Prostate gland (tissue), 2 donors: ENCODE data around the gene HEBP2. TPM values are rescaled to one million over a fixed set of nuclear protein-coding genes. Genes with fewer than 3 reads are reported as not detected.

Source experiments
- DNase-seq: peaks from one replicate; pipeline ENCODE4 v3.0.0-alpha.2; 2019; ENCODE audit warnings: low spot score
- H3K27ac ChIP-seq, 2 donors: fragments of 200-600 bp; sonication (generic); 2 replicates each; pipeline ENCODE4 v1.5.1; 2017 to 2019
- H3K27me3 ChIP-seq: fragments of 200-600 bp; sonication (generic); replicated peaks from 2 replicates; pipeline ENCODE4 v1.5.1; 2019; ENCODE audit not compliant: insufficient read depth
- H3K36me3 ChIP-seq, 2 donors: fragments of 200-600 bp; sonication (generic); 1 replicate in 1 of 2; 2 replicates in 1 of 2; pipeline versions ENCODE4 v1.5.1 to v1.8.1; 2017 to 2019
- H3K4me1 ChIP-seq: fragments of 200-600 bp; sonication (generic); replicated peaks from 2 replicates; pipeline ENCODE4 v1.5.1; 2019
- H3K4me3 ChIP-seq, 2 donors: fragments of 200-600 bp; sonication (generic); 2 replicates each; pipeline ENCODE4 v1.5.1; 2017 to 2019
- H3K9me3 ChIP-seq: fragments of 200-600 bp; sonication (generic); 2 replicates; pipeline ENCODE4 v1.5.1; 2017
- POLR2A ChIP-seq: fragments of 450-650 bp; IDR thresholded peaks from one replicate; pipeline ENCODE4 v1.6.1; 2016; ENCODE audit warnings: antibody characterized with exemption, mild to moderate bottlenecking
- POLR2AphosphoS5 ChIP-seq: sonication (generic); formaldehyde crosslinking; IDR thresholded peaks from one replicate; pipeline ENCODE4 v1.6.1; 2017; ENCODE audit warnings: antibody characterized with exemption
- WGBS: methylation state at CpG from one replicate; pipeline ENCODE4 v1.1.5; 2018; 5-methylcytosine and 5-hydroxymethylcytosine counted together
- intact Hi-C: fragments of 100-400 bp; cut with DNase I; formaldehyde crosslinking; loops from one replicate; pipeline ENCODE4 v1.14.2; 2022
- total RNA-seq, 2 donors: library from RNA; depleted of rRNA; stranded (reverse); fragments of >200 nt; gene quantifications; one replicate each; pipeline ENCODE4 v1.1.0, GENCODE V29; 2016
- TF ChIP-seq, protein P1 (sequence below), 4 experiments: fragments of 200-600 bp in 2 of 4; fragments of 450-650 bp in 2 of 4; sonication (generic) in 2 of 4; IDR thresholded peaks; 1 replicate in 3 of 4; 2 replicates in 1 of 4; pipeline ENCODE4 v1.5.1; 2016 to 2019; ENCODE audit warnings: antibody characterized with exemption in 4 of 4, mild to moderate bottlenecking in 2 of 4, moderate library complexity in 2 of 4

Gene HEBP2
- total RNA-seq, 2 donors from 2014 or later, result 95.4 to 187 TPM

DNA sequence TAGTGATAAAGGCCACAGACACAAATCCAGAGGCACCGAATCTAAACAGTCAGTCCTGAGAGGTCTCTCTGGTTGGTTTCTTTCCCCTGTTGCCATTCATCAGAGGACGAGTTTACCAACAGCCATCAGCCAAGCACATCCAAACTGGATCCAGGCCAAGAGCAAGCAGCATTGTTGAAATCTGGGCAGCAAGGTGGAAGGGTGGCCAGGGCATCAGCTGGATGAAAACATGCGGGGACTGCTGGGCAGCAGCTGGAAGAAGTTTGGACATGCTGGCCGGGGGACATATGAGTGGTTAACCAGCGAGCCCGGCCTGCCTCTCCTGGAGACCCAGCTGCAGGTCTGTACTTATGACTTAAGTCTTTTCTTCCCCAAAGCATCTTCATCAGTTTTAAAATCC, 26.2 kb upstream of the HEBP2 start, which contains the start of gene SMIM28:
Gene SMIM28 (plus strand): TSS at position 62 of the 400 bp plus-strand sequence. CDS start 168 bp downstream, at position 230.
- TF ChIP-seq, protein P1, sequence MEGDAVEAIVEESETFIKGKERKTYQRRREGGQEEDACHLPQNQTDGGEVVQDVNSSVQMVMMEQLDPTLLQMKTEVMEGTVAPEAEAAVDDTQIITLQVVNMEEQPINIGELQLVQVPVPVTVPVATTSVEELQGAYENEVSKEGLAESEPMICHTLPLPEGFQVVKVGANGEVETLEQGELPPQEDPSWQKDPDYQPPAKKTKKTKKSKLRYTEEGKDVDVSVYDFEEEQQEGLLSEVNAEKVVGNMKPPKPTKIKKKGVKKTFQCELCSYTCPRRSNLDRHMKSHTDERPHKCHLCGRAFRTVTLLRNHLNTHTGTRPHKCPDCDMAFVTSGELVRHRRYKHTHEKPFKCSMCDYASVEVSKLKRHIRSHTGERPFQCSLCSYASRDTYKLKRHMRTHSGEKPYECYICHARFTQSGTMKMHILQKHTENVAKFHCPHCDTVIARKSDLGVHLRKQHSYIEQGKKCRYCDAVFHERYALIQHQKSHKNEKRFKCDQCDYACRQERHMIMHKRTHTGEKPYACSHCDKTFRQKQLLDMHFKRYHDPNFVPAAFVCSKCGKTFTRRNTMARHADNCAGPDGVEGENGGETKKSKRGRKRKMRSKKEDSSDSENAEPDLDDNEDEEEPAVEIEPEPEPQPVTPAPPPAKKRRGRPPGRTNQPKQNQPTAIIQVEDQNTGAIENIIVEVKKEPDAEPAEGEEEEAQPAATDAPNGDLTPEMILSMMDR (IDR thresholded peaks at IDR 0.05), result no peak
- TF ChIP-seq POLR2AphosphoS5 (no peak), POLR2A (no peak)
- WGBS, result 79% methylated on average over 6 of the region's 6 CpGs
- H3K36me3 ChIP-seq, result no peaks in the 10 kb centered on the region
- no peak for DNase-seq
- no peaks in the 10 kb centered on the region for H3K4me1 ChIP-seq
- intact Hi-C loops, result no loop called here
- no peak within 1 kb of the TSS for H3K27ac ChIP-seq
- H3K9me3 ChIP-seq, result no peaks in the 10 kb centered on the region
- no peaks in the 10 kb centered on the region for H3K27me3 ChIP-seq
- H3K4me3 ChIP-seq, result no peak within 1 kb of the TSS

DNA sequence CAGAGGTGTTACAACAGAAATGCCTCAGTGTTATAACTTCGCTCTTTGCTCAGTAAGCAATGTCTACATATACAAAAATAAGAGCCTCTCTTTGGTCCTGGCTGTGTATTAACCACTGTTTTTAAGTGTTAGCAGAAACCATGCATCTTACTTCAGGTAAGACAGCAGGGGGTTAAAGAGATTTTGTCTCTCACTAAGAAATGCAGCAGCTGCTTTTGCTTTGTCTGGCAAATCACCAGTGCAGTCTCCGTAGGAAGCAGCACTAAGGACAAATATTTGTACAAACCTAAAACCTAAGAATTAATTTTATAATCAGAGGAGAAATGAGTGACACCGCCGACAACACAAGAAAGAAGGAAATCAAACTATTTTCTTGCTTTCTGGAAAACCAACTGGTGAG, 25.6 kb upstream of the HEBP2 start:
- no peak for DNase-seq
- no peak for TF ChIP-seq POLR2AphosphoS5
- TF ChIP-seq, protein P1 (IDR thresholded peaks at IDR 0.05), result no peak
- TF ChIP-seq POLR2A, result no peak
- no peaks in the 10 kb centered on the region for H3K27me3 ChIP-seq
- no peak overlapping the region for H3K27ac ChIP-seq
- H3K4me3 ChIP-seq, result no peak overlapping the region
- H3K9me3 ChIP-seq, result no peaks in the 10 kb centered on the region
- 44% methylated on average over 4 of the region's 4 CpGs for WGBS
- H3K36me3 ChIP-seq, result no peaks in the 10 kb centered on the region
- intact Hi-C loops, result no loop called here
- no peaks in the 10 kb centered on the region for H3K4me1 ChIP-seq

DNA sequence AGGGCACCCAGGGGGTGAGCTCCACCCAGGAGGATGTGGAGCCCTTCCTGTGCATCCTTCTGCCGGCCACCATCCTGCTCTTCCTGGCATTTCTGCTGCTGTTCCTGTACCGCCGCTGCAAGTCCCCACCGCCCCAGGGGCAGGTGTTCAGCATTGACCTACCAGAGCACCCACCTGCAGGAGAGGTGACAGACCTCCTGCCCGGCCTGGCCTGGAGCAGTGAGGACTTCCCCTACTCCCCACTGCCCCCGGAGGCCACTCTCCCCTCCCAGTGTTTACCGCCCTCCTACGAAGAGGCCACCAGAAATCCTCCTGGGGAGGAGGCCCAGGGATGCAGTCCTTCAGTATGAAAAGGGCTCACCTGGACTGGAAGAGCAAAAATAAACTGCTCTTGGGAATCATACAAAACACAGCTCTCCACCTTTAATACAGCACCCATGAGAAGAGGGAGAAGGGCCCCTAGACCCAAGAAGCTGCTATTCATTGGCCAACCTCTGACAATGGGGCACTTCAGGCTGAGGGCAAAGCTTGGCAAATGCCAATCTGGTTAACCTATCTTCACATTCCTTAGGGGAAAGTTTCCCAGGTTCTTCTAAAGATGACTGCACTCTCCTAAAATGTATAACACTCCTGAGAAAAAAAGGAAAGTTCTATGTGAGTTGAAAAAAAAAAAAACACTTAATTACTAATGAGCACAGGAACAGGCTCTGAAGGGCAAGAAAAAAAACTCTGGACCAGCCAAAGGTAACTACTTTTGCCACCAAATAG, 21.3 kb upstream of the HEBP2 start:
- intact Hi-C loops, result no loop called here

DNA sequence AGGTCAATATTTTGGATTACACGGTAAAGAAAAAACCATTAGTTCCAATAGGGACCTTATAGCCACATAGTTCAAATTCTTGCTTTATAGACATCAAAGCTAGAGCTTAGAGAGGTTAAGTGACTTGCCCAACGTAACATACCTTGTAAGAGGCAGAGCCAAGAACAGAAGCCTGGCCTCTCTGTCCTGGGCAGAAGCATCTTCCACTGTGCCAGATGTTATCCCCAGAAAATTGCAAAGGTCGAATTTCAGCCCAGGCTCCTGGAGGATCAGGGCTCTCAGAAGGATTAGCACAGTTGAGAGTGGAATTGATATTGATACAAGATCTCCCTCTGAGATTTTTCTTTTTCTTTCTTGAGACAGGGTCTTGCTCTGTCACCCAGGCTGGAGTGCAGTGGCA, 20.2 kb upstream of the HEBP2 start:
- WGBS, result 54% methylated on average over 3 of the region's 3 CpGs
- no peak for DNase-seq
- intact Hi-C loops, result no loop called here

More for the DNA sequence above, 21.3 kb upstream of the HEBP2 start:
- Histone ChIP-seq H3K4me3 (no peak overlapping the region), H3K27ac (peak overlapping the region in 1 of 2 donors; percentile 30), H3K36me3 (no peaks in the 10 kb centered on the region), H3K4me1 (no peaks in the 10 kb centered on the region), H3K9me3 (no peaks in the 10 kb centered on the region), H3K27me3 (no peaks in the 10 kb centered on the region)
- TF ChIP-seq POLR2A (no peak), POLR2AphosphoS5 (no peak)
- TF ChIP-seq, protein P1 (IDR thresholded peaks at IDR 0.05), result no peak
- DNase-seq, result no peak
- 83% methylated on average over 8 of the region's 8 CpGs for WGBS

More for the DNA sequence above, 20.2 kb upstream of the HEBP2 start:
- no peaks in the 10 kb centered on the region for H3K4me1 ChIP-seq
- H3K36me3 ChIP-seq, result no peaks in the 10 kb centered on the region
- H3K27ac ChIP-seq, result peak overlapping the region in 1 of 2 donors; percentile 30
- no peaks in the 10 kb centered on the region for H3K27me3 ChIP-seq
- no peaks in the 10 kb centered on the region for H3K9me3 ChIP-seq
- H3K4me3 ChIP-seq, result no peak overlapping the region
- TF ChIP-seq POLR2A (no peak), POLR2AphosphoS5 (no peak)
- TF ChIP-seq, protein P1 (IDR thresholded peaks at IDR 0.05), result no peak
